Measurements from ENCODE around the gene GABRR3.
"Not testable (repeated sequence)": the region's sequence is repeated elsewhere in the genome, so short reads cannot be mapped to it uniquely, and the experiment has no call there.

GABRR3 gene

GRCh38 chr3:98021830-98022560 lies 13.1 kb downstream of the GABRR3 start:
- no peak for DNase-seq (ENCODE audit: low read depth)

GRCh38 chr3:98020412-98020811 lies 14.7 kb downstream of the GABRR3 start:
- no peak for DNase-seq (ENCODE audit: low read depth)

- DNase-seq (ENCODE audit: low read depth), result no peak
These were observed 16.8 kb downstream of the GABRR3 start for GRCh38 chr3:98018301-98018700.

GRCh38 chr3:98014268-98014585 lies 20.9 kb downstream of the GABRR3 start:
- DNase-seq (ENCODE audit: low read depth), result no peak

- DNase-seq (ENCODE audit: low read depth), result no peak
These were observed 21.5 kb downstream of the GABRR3 start for GRCh38 chr3:98013411-98014267.

GRCh38 chr3:98012979-98013378 lies 22.1 kb downstream of the GABRR3 start:
- DNase-seq (ENCODE audit: low read depth), result no peak

- DNase-seq (ENCODE audit: low read depth), result not testable (repeated sequence)
These were observed 24.1 kb downstream of the GABRR3 start for GRCh38 chr3:98010883-98011449.

GRCh38 chr3:98010194-98010882 lies 24.8 kb downstream of the GABRR3 start:
- DNase-seq (ENCODE audit: low read depth), result no peak

GRCh38 chr3:98008855-98009254 lies 26.3 kb downstream of the GABRR3 start:
- DNase-seq (ENCODE audit: low read depth), result no peak

- no peak for DNase-seq (ENCODE audit: low read depth)
These were observed 29.7 kb downstream of the GABRR3 start for GRCh38 chr3:98005438-98005837.

- DNase-seq (ENCODE audit: low read depth), result no peak
These were observed 30.4 kb downstream of the GABRR3 start for GRCh38 chr3:98004721-98005120.

GRCh38 chr3:98003306-98003969 lies 31.7 kb downstream of the GABRR3 start:
- no peak for DNase-seq (ENCODE audit: low read depth)

- no peak for DNase-seq (ENCODE audit: low read depth)
These were observed 32.4 kb downstream of the GABRR3 start for GRCh38 chr3:98002717-98003116.

GRCh38 chr3:97999994-98000393 lies 35.1 kb downstream of the GABRR3 start:
- no peak for DNase-seq (ENCODE audit: low read depth)

GRCh38 chr3:97999103-97999502 lies 36.0 kb downstream of the GABRR3 start:
- DNase-seq (ENCODE audit: low read depth), result no peak

GRCh38 chr3:97996988-97997387 lies 38.1 kb downstream of the GABRR3 start:
- DNase-seq (ENCODE audit: low read depth), result no peak

GRCh38 chr3:97994328-97994945 lies 40.7 kb downstream of the GABRR3 start:
- no peak for DNase-seq (ENCODE audit: low read depth)

- DNase-seq (ENCODE audit: low read depth), result no peak
These were observed 41.6 kb downstream of the GABRR3 start for GRCh38 chr3:97993526-97993925.

GRCh38 chr3:97992547-97993173 lies 42.5 kb downstream of the GABRR3 start:
- DNase-seq (ENCODE audit: low read depth), result no peak

GRCh38 chr3:97991293-97991682 lies 43.8 kb downstream of the GABRR3 start:
- DNase-seq (ENCODE audit: low read depth), result no peak

Measured in stimulated activated CD8-positive, alpha-beta memory T cell treated with anti-CD3 and anti-CD28 coated beads, Interleukin-15, amount 100 ng/mL, for 1 hour (primary cell).